SW480 (cell line): ENCODE measurements around the gene C2CD4B.

Experiments used
- DNase-seq: peaks from one replicate; pipeline ENCODE4 v3.0.0-alpha.2; 2016; ENCODE audit warnings: low spot score

Gene C2CD4B

GRCh38 chr15:62165104-62165792 lies at the start of gene C2CD4B:
C2CD4B (minus strand) TSS chr15:62165285; CDS start chr15:62164984, 301 bp downstream.
- peak; percentile 11 for DNase-seq

GRCh38 chr15:62212741-62213140 lies 47.7 kb upstream of the C2CD4B start:
- DNase-seq = no peak

- DNase-seq = no peak
Observed at GRCh38 chr15:62211348-62211747, 46.3 kb upstream of the C2CD4B start.

GRCh38 chr15:62209821-62210220 lies 44.7 kb upstream of the C2CD4B start:
- DNase-seq = no peak

GRCh38 chr15:62209322-62209721 lies 44.2 kb upstream of the C2CD4B start:
- DNase-seq = no peak

- DNase-seq = no peak
Observed at GRCh38 chr15:62208884-62209283, 43.8 kb upstream of the C2CD4B start.

- no peak for DNase-seq
Observed at GRCh38 chr15:62208367-62208766, 43.3 kb upstream of the C2CD4B start.

- DNase-seq = no peak
Observed at GRCh38 chr15:62190675-62191074, 25.6 kb upstream of the C2CD4B start.

- DNase-seq = no peak
Observed at GRCh38 chr15:62190274-62190673, 25.2 kb upstream of the C2CD4B start.

GRCh38 chr15:62188744-62189143 lies 23.7 kb upstream of the C2CD4B start:
- no peak for DNase-seq

- no peak for DNase-seq
Observed at GRCh38 chr15:62187910-62188309, 22.8 kb upstream of the C2CD4B start.

GRCh38 chr15:62187425-62187824 lies 22.3 kb upstream of the C2CD4B start:
- DNase-seq = no peak

GRCh38 chr15:62186578-62186977 lies 21.5 kb upstream of the C2CD4B start:
- DNase-seq = no peak

GRCh38 chr15:62183130-62183529 lies 18.0 kb upstream of the C2CD4B start:
- DNase-seq = no peak

GRCh38 chr15:62173215-62173614 lies 8.1 kb upstream of the C2CD4B start:
- DNase-seq = no peak

GRCh38 chr15:62171882-62172281 lies 6.8 kb upstream of the C2CD4B start:
- DNase-seq = no peak

GRCh38 chr15:62165793-62166375 lies 799 bp upstream of the C2CD4B start:
- DNase-seq = no peak

- peak; percentile 28 for DNase-seq
Observed at GRCh38 chr15:62164396-62165103, 535 bp downstream of the C2CD4B start.

- DNase-seq = no peak
Observed at GRCh38 chr15:62164014-62164395, 1.1 kb downstream of the C2CD4B start.

GRCh38 chr15:62163397-62164013 lies 1.6 kb downstream of the C2CD4B start:
- no peak for DNase-seq

- DNase-seq = no peak
Observed at GRCh38 chr15:62153228-62153627, 11.9 kb downstream of the C2CD4B start.

- no peak for DNase-seq
Observed at GRCh38 chr15:62150445-62150844, 14.6 kb downstream of the C2CD4B start.

- no peak for DNase-seq
Observed at GRCh38 chr15:62149729-62150128, 15.4 kb downstream of the C2CD4B start.
